Measurements from ENCODE around the gene UCK2. TPM values are rescaled to one million over a fixed set of nuclear protein-coding genes. Genes with fewer than 3 reads are reported as not detected.
A peak's percentile ranks its signal among the peaks of the same experiment; 100 is the strongest.

The UCK2 gene
- total RNA-seq, 3 donors from 2014 or later (not counting 1 experiment from before 2014, with no cell fraction given): 12.8 to 20.5 (median 14.4) TPM

GRCh38 chr1:165842671-165843129, 15.3 kb downstream of the UCK2 start:
- Mint-ChIP-seq H3K4me1 (peaks cover 51 to 57% of the 10 kb centered on the region in 2 donors), H3K9me3 (no peaks in the 10 kb centered on the region), H3K27ac (peak overlapping the region; percentile 29 to 67), H3K4me3 (peak overlapping the region; percentile 7), H3K36me3 (no peaks in the 10 kb centered on the region), H3K27me3 (ENCODE audit: low read depth in 2 of 2) (no peaks in the 10 kb centered on the region)
- peak in 1 of 2 donors; percentile 29 for DNase-seq
- peak; percentile 29 to 42 (median 33) for ATAC-seq
- no peaks in the 10 kb centered on the region for H3K27me3 ChIP-seq (ENCODE audit: control insufficient read depth, insufficient read depth, low read length)
- no peaks in the 10 kb centered on the region for H3K36me3 ChIP-seq (ENCODE audit: control insufficient read depth, insufficient read depth, low read length)
- TF ChIP-seq CTCF (IDR thresholded peaks at IDR 0.05): no peak
- 14% methylated on average over 5 of the region's 5 CpGs for WGBS (ENCODE audit: insufficient coverage)
- no peak overlapping the region for H3K27ac ChIP-seq (ENCODE audit: low read length)
- peaks cover 9% of the 10 kb centered on the region for H3K4me1 ChIP-seq (ENCODE audit: control insufficient read depth, insufficient read depth, low read length)
- intact Hi-C loops (cut with micrococcal nuclease): no loop called here
- no peak overlapping the region for H3K4me3 ChIP-seq (ENCODE audit: low read length)
- H3K9me3 ChIP-seq (ENCODE audit: control insufficient read depth, insufficient read depth, low read length): no peaks in the 10 kb centered on the region

- WGBS (ENCODE audit: insufficient coverage): 67% methylated on average over 1 of the region's 1 CpG
- no peak for ATAC-seq
- H3K9me3 Mint-ChIP-seq: no peaks in the 10 kb centered on the region
- no peaks in the 10 kb centered on the region for H3K36me3 Mint-ChIP-seq
- Histone ChIP-seq H3K9me3 (ENCODE audit: control insufficient read depth, insufficient read depth, low read length) (no peaks in the 10 kb centered on the region), H3K4me3 (ENCODE audit: low read length) (no peak overlapping the region), H3K27me3 (ENCODE audit: control insufficient read depth, insufficient read depth, low read length) (no peaks in the 10 kb centered on the region), H3K4me1 (ENCODE audit: control insufficient read depth, insufficient read depth, low read length) (peaks cover 9% of the 10 kb centered on the region), H3K27ac (ENCODE audit: low read length) (no peak overlapping the region), H3K36me3 (ENCODE audit: control insufficient read depth, insufficient read depth, low read length) (no peaks in the 10 kb centered on the region)
- peak overlapping the region; percentile 29 to 67 for H3K27ac Mint-ChIP-seq
- no peak for DNase-seq
- H3K4me1 Mint-ChIP-seq: peaks cover 45 to 57% of the 10 kb centered on the region in 2 donors
- no peak for TF ChIP-seq CTCF (IDR thresholded peaks at IDR 0.05)
- intact Hi-C loops (cut with micrococcal nuclease): no loop called here
- no peaks in the 10 kb centered on the region for H3K27me3 Mint-ChIP-seq (ENCODE audit: low read depth in 2 of 2)
- no peak overlapping the region for H3K4me3 Mint-ChIP-seq
These were observed 15.9 kb downstream of the UCK2 start for GRCh38 chr1:165843304-165843703.

- intact Hi-C loops (cut with micrococcal nuclease): no loop called here
- Histone ChIP-seq H3K9me3 (ENCODE audit: control insufficient read depth, insufficient read depth, low read length) (no peaks in the 10 kb centered on the region), H3K4me3 (ENCODE audit: low read length) (no peak overlapping the region), H3K4me1 (ENCODE audit: control insufficient read depth, insufficient read depth, low read length) (peaks cover 12% of the 10 kb centered on the region), H3K27me3 (ENCODE audit: control insufficient read depth, insufficient read depth, low read length) (no peaks in the 10 kb centered on the region), H3K36me3 (ENCODE audit: control insufficient read depth, insufficient read depth, low read length) (no peaks in the 10 kb centered on the region), H3K27ac (ENCODE audit: low read length) (no peak overlapping the region)
- Mint-ChIP-seq H3K4me1 (peaks cover 47 to 60% of the 10 kb centered on the region in 2 donors), H3K36me3 (no peaks in the 10 kb centered on the region), H3K27me3 (ENCODE audit: low read depth in 2 of 2) (no peaks in the 10 kb centered on the region), H3K4me3 (no peak overlapping the region), H3K9me3 (no peaks in the 10 kb centered on the region), H3K27ac (no peak overlapping the region)
- TF ChIP-seq CTCF (IDR thresholded peaks at IDR 0.05): no peak
- 85% methylated on average over 11 of the region's 11 CpGs for WGBS (ENCODE audit: insufficient coverage)
- DNase-seq: no peak
- ATAC-seq: no peak
These were observed 16.8 kb downstream of the UCK2 start for GRCh38 chr1:165844114-165844798.

- no peak overlapping the region for H3K4me3 Mint-ChIP-seq
- DNase-seq: no peak
- H3K27ac Mint-ChIP-seq: no peak overlapping the region
- no peaks in the 10 kb centered on the region for H3K36me3 Mint-ChIP-seq
- no peak for TF ChIP-seq CTCF (IDR thresholded peaks at IDR 0.05)
- H3K27ac ChIP-seq (ENCODE audit: low read length): no peak overlapping the region
- 93% methylated on average over 6 of the region's 6 CpGs for WGBS (ENCODE audit: insufficient coverage)
- no peaks in the 10 kb centered on the region for H3K9me3 ChIP-seq (ENCODE audit: control insufficient read depth, insufficient read depth, low read length)
- H3K27me3 Mint-ChIP-seq (ENCODE audit: low read depth in 2 of 2): no peaks in the 10 kb centered on the region
- peaks cover 13% of the 10 kb centered on the region for H3K4me1 ChIP-seq (ENCODE audit: control insufficient read depth, insufficient read depth, low read length)
- H3K4me3 ChIP-seq (ENCODE audit: low read length): no peak overlapping the region
- intact Hi-C loops (cut with micrococcal nuclease): no loop called here
- no peak for ATAC-seq
- H3K9me3 Mint-ChIP-seq: no peaks in the 10 kb centered on the region
- H3K27me3 ChIP-seq (ENCODE audit: control insufficient read depth, insufficient read depth, low read length): no peaks in the 10 kb centered on the region
- H3K36me3 ChIP-seq (ENCODE audit: control insufficient read depth, insufficient read depth, low read length): no peaks in the 10 kb centered on the region
- peaks cover 52 to 57% of the 10 kb centered on the region in 2 donors for H3K4me1 Mint-ChIP-seq
These were observed 17.5 kb downstream of the UCK2 start for GRCh38 chr1:165844933-165845332.
